HG03039 (cell line): ENCODE measurements around the gene AXIN1.

ENCODE experiments used
- ATAC-seq: cut with Tn5 transposase; IDR thresholded peaks from one replicate; pipeline ENCODE4 v1.9.1; 2021; ENCODE audit warnings: mild to moderate bottlenecking, moderate library complexity; ENCODE audit not compliant: unreplicated experiment

The AXIN1 gene

DNA sequence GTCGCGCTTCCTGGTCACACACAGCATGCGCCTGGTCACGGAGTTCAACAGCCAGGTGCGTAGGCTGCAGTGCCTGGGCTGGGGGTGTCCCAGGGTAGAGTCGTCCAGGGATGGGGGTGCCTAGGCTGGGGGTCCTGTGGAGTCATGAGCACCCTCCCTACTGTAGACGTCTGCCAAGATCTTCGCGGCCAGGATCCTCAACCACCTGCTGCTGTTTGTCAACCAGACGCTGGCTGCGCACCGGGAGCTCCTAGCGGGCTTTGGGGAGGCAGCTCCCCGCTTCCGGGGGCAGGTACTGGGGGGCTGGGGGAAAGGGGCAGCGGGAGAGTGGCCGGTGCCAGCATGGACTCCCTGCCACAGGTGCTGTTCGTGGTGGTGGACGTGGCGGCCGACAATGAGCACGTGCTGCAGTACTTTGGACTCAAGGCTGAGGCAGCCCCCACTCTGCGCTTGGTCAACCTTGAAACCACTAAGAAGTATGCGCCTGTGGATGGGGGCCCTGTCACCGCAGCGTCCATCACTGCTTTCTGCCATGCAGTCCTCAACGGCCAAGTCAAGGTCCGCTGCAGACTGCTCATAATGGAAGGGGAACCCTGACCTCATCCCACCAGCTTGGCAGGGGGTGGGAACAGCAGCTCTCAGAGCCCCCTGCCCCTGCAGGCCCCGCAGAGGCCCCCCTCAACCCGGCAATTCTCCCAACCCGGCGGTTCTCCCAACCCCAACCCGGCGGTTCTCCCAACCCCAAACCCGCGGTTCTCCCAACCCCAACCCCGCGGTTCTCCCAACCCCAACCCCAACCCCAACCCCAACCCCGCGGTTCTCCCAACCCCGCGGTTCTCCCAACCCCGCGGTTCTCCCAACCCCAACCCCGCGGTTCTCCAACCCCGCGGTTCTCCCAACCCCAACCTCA is 67.1 kb downstream of the AXIN1 start:
- no peak for ATAC-seq

DNA sequence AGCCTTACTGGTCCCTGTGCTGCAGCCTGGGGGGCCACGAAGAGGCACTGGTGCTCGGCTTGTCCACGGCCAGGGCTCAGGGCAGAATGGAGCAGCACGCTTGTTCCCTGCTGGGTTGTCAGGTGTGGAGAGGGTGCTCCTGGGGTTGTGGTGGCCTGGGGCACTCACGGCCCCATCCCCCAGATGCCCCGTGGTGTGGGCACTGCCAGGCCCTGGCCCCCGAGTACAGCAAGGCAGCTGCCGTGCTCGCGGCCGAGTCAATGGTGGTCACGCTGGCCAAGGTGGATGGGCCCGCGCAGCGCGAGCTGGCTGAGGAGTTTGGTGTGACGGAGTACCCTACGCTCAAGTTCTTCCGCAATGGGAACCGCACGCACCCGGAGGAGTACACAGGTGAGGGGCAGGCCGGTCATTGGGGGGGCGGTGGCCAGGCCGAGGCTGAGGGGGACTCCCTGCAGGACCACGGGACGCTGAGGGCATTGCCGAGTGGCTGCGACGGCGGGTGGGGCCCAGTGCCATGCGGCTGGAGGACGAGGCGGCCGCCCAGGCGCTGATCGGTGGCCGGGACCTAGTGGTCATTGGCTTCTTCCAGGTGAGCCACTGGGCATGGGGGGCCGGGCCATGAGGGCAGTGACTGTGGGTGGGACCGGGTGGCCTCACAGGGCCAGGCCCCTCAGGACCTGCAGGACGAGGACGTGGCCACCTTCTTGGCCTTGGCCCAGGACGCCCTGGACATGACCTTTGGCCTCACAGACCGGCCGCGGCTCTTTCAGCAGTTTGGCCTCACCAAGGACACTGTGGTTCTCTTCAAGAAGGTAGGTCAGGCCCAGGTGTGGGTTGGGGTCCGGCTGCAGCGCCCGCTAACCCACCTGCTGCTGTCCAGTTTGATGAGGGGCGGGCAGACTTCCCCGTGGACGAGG is 68.1 kb downstream of the AXIN1 start:
- no peak for ATAC-seq

DNA sequence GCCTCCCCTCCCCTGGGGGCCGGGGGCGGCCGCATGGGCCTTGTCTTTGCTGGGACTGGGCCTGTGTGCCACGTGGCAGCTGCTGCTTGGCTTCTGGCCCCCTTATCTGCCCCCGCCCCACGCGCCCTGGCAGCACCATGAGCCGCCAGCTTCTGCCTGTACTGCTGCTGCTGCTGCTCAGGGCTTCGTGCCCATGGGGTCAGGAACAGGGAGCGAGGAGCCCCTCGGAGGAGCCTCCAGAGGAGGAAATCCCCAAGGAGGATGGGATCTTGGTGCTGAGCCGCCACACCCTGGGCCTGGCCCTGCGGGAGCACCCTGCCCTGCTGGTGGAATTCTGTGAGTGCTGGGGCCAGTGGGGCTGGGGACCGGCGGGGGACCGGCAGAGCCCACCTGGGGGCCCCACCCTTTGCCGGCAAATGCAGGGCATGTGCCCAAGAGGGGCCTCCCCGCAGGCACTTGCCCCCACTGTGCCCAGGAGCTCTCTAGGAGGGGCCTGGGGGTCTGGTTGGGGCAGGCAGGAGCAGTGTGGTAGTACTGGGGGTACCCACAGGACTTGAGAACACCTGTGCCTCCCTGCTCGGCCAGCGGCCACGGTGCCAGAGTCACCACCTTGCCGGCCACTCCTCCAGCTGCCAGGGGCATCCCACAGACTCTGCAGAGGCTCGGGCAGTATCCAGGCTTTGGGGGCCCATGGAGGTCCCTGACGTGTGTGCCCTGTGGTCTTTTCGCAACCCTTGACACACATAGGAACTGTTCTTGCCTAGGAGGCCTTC is 69.3 kb downstream of the AXIN1 start, which contains the start of gene PDIA2:
TSS of gene PDIA2 (plus strand) at position 132 of the 773 bp plus-strand sequence. CDS start at position 138, 6 bp downstream.
- ATAC-seq: no peak

DNA sequence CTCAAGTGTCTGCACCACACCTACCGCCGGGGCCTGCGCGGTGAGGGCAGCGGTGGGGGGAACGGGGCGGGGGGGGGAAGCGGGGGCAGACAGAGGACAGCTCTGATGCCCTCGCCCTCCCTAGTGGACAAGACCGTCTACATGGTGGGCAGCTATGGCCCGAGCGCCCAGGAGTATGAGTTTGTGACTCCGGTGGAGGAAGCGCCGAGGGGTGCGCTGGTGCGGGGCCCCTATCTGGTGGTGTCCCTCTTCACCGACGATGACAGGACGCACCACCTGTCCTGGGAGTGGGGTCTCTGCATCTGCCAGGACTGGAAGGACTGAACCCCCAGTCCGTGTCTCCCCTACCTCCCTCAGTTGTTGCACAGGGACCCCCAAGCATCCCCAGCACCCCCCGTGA is 70.0 kb downstream of the AXIN1 start:
- ATAC-seq: no peak

DNA sequence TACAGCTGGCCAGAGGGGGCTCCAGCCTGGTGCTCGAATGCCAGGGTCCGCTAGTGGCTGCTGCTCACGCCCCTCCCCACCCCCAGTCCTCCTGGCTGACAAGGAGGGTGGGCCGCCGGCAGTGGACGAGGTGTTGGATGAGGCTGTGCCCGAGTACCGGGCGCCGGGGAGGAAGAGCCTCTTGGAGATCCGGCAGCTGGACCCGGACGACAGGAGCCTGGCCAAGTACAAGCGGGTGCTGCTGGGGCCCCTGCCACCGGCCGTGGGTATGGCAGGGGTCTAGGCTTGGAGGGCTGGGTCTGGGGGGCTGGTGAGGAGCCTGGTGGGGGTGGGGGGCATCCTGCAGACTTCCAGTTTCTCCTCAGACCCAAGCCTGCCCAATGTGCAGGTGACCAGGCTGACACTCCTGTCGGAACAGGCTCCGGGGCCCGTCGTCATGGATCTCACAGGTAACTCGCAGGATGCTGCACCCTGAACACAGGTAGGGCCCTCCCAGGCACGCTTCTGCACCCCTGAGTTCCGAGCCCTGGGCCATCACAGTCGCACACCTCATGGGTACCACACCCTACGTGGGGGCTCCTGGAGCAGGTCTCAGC is 70.8 kb downstream of the AXIN1 start:
- ATAC-seq: no peak

DNA sequence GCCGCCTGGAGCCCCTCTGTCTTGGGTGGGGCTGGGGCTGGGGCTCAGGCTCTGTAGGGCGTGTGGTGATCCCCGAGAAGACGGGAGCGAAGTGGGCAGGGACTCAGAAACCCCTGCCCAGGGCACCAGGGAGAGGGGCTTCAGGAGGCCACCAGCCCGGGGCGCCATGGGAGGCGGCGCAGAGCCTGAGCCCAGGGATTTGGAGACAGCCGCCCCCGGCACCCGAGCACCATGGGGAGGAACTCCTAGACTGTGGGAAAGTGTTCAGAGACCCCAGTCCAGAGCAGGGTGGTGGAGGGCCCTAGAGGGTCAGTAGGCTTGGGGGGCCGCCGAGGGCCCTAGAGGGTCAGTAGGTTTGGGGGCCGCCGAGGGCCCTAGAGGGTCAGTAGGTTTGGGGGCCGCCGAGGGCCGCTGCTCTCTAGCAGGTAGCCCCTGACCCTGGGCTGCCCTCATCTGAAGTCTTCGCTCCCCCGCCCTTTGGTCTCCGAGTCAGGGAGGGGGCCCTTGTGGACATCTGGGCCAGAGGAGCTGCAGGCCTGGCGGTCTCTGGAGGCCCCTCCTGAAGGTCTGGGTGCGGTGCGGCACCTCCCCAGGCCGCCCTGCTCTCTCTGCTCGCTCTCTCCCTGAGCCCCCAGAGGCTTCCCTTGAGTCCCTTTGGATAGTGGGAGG is 71.4 kb downstream of the AXIN1 start:
- ATAC-seq: no peak

DNA sequence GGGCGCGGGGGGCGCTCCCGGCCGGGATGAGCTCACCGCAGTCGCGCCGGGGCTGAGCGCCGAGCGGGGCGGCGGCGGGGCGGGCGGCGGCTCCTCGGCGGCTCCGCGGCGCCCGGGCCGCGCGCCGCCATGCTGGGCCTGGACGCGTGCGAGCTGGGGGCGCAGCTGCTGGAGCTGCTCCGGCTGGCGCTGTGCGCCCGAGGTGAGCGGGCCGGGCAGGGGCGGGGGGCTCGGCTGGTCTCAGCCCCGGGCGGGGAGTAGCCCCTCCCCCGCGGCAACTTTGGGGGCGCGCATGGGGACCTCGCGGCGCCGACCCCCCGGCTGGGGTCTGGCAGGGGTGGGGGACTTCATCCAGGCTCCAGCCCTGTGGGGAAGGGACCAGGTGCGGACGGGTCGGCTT is 72.0 kb downstream of the AXIN1 start, which contains the start of gene ARHGDIG:
TSS of gene ARHGDIG (plus strand) at position 40 of the 400 bp plus-strand sequence. CDS start at position 130, 90 bp downstream.
- ATAC-seq: no peak

DNA sequence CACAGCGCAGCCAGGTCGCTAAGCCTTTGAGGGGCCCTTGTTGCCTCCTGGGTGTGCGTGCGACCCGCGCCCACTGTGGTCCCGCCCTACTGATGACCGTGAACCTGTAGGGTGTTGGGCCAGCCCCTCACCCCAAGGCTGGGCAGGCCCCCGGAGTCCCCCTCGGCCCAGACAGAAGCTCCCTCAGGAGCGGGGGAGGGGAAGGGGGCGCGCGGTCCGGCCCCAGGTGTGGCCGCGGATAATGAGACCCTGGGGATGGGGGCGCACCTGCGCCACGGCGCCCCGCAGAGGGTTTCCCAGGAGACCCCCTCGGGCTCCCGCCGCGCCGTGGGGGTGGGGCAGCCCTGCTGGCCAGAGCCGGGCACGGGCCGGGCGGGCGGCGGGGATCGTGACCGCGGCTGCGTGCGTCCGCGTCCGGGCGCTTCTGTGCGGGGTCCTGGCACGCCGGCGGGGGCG is 72.5 kb downstream of the AXIN1 start:
- ATAC-seq: no peak

DNA sequence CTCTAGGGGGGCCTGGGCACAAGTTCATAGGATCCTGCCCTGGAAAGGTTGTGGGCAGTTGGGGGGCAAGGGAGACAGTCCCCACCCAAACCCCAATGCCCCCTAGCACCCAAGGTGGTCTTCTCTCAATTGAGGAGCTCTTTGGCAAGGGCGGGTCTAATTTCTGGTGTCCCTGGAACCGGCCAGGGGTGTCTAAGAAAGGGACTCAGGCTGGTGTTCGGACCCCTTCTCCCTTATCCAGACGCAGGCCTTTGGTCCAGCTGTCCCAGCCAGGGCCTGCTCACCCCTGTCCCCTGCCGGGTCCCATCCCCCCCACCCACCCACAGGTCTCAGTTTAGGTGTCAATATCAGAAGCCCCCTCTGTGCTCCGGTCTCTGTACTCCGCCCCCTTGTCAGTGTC is 73.0 kb downstream of the AXIN1 start:
- no peak for ATAC-seq

DNA sequence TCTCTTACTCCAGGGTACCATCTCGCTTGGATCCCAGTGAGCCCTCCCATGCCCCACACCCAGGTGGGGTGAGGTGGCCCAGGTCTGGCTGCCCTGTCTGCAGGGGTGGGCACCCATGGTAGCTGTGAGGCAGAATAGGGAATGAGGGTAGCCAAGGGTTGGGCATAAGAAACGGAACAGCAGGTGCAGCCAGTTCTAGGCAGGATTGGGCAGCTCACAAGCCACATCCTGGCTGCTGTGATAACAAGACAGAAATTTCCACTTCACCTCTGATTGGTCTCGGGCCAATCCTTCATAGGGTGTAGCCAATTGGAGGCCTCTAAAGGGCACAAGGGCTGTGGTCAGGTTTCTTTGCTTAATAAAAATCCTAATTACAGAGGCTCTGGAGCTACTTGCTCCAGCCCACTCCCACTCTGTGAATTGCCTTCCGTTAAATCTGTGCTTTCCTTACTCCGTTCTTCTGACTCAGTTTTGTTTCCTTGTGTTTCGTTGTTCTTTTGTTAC is 73.6 kb downstream of the AXIN1 start:
- ATAC-seq: no peak

DNA sequence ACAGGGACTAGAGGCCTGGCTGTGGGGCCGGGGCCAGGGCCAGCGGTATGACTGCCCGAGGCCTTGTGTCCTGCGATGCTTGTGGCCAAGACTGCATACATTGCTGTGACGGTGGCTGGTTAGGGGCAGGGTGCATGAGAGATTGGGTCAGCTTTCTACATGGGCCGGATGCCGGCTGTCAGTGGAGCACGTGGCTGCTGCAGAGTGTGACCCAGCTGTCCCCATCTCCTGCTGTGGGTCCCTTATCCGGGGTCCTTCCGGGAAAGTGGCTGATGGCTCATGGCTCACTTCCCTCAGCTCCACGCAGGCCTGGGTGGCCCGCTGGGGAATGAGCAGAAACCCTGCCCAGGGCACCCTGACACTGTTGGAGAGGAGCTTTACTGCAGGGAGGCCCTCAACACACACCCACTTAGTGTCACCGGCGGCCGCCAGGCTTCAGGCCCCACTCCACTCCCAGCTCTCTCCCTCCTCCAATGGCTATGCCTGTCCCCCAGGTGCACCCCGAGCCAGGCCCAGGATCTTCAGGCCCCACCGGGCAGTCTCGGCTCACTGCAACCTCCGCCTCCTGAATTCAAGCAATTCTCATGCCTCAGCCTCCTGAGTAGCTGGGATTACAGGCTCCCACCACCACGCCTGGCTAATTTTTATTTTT is 76.0 kb downstream of the AXIN1 start:
- no peak for ATAC-seq

DNA sequence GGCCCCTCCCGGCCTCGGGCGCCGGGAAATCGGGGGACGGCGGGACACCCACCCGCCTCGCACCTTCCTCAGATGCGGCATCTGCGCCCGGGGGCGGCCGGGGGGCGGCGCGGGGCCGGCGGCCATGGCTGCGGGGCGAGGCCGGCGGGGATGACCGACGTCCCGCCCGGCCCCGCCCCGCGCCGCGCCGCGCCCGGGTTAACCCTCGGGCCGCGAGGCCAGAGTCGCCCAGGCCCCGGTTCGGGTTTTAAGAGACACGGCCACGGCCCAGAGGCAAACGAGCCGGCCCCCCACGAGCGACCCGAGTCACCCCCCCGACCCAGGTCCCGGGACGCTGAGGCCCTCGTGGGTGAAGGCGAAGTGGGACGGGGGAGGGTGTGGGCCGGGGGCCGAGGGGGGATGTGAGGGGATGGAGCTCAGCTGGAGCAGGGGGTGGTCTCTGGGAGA is 76.7 kb downstream of the AXIN1 start, which contains the start of gene RGS11:
TSS of gene RGS11 (minus strand) at position 159 of the 447 bp plus-strand sequence. CDS start at position 126, 33 bp downstream.
- ATAC-seq: no peak

DNA sequence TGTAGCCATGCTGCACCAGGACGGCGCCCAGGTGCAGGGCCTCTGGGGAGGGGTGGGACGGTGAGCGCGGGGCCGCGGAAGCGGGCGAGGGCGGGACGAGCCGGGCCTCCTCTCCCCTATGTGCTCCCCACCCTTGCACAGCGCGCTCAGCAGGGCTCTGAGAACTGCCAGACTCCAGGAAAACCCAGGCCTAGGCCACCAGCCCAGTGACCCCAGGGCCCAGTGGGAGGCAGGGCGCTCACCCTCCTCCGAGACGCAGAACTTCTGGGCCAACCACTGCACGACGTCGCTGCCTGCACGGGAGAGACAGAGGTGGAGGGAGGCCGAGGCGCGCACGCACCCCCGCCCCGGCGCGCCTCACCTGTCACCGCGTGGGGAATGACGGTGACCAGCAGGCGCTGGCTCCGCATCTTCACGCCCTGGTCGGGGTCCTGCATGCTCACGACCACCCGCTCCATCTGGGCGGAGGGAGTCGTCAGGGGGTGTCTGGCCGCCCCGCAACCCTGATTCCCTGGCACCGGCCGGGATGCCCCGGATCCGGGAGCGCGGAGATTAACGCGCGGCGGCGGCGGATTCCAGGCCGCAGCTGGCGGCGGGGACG is 77.4 kb downstream of the AXIN1 start:
- no peak for ATAC-seq

DNA sequence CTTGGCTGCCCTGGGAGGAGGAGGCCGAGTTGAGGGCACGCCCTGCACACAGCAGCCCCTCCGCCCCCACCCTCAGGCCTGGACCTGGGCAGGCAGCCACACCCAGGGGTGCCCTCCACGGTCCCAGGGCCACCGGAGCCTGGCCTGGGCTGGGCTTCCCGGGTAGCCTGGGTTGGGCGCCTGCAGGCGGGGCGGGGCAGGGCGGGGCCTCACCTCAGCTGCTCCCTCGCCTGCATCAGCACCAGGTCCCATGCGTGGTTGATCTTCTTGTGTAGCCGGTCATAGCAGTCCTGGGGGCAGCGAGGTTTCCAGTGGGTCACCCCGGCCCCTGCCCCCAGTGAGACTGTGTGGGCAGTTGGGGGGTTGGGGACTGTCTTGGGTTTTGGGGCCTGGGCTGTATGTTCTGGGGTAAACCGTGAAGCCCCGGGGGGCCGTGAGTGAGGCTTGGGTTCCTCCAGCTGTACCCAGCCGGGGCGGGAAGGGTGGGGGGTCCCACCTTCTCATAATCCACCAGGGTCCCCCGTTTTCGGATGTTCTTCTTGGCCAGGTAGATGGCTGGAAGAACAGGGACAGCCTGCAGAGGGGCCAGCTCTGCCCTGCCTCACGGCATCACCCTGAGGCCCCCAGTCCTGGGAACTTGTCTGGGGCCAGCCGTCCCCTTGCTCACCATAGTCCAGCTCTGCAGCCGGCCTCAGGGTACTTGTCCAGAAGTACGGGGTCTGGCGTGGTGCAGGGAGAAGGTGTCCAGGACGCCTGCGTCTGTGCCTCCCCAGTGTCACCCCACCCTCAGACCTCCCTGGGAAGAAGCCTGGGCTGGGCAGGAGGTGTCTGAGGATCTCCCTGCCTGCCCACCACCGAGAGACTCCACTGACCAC is 78.7 kb downstream of the AXIN1 start:
- no peak for ATAC-seq

DNA sequence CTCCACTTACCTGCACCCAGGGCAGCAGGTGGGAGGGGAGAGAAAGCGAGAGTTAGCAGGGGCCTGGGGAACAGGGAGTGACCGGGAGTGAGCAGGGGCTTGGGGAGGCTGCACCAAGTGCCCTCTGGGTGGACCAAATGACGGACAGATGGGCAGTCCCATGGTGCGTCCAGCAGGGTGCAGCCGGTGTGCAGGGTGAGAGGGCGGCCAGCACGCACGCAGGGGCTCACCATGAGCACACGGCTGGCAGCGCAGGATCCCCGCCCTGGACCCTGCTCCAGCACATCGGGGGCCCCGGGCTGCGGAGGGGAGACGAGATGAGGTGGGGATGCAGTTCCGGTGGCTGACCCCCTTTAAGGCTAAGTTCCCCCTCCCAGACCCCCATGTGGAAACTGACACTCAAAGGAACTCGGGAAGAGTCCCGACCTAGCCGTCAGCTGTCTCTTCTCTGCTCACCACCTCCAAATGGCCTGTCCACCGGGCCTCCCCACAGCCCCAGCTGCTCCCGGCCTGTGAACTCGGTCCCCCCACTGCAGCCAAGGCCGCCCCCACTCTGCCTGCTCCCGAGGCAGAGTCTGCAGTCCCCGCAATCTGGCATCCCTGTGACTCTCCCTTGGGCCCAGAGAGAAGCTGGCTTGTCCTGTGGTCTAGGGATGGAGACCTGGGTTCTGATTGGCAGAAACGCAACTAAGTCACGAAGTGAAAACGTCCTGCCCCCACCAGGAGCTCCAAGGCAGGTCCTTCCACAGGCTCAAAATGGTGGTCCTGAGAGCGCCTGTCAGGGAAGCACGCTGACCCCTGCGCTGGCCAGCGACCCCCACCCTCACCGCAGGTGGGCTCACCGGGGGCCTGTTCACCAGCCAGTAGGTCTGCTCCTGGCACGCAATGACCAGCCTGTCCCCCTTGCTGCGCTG is 79.6 kb downstream of the AXIN1 start:
- no peak for ATAC-seq
